ENCODE results near the gene ZDHHC19.

DNA sequence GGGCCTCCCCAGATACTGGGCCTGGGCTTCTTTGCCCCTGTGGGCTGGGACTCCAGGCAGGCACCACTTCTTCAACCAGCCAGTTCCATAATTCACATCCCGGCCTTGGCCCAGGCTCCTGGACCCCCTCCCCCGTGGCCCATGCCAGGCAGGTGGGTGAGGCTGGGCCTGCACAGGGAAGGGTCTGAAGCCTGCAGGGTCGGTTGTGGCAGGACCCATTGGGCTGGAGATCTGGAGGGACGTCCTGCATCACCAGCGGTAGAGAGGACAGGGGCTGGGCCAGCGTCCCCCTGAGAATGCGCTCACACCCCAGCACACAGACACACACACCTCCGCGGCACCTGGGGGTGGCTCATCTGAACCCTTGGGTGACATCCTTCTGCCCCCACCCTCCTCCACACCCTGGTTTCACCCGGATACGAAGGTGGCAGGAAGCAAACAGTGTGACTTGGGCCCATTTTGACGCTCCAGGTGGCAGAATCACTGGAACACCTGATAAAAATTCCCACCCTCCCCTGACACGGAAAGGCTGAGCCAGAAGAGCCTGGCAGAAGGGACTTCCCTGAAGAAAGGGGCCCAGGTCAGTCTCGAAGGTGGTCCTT lies 15.4 kb downstream of the ZDHHC19 start:
- TF ChIP-seq, protein P1, sequence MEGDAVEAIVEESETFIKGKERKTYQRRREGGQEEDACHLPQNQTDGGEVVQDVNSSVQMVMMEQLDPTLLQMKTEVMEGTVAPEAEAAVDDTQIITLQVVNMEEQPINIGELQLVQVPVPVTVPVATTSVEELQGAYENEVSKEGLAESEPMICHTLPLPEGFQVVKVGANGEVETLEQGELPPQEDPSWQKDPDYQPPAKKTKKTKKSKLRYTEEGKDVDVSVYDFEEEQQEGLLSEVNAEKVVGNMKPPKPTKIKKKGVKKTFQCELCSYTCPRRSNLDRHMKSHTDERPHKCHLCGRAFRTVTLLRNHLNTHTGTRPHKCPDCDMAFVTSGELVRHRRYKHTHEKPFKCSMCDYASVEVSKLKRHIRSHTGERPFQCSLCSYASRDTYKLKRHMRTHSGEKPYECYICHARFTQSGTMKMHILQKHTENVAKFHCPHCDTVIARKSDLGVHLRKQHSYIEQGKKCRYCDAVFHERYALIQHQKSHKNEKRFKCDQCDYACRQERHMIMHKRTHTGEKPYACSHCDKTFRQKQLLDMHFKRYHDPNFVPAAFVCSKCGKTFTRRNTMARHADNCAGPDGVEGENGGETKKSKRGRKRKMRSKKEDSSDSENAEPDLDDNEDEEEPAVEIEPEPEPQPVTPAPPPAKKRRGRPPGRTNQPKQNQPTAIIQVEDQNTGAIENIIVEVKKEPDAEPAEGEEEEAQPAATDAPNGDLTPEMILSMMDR (IDR thresholded peaks at IDR 0.05; ENCODE audit: poor library complexity, severe bottlenecking) = no peak
- no peak for TF ChIP-seq TAF1 (IDR thresholded peaks at IDR 0.05; ENCODE audit: low read depth)
- no peak for TF ChIP-seq POLR2AphosphoS5 (IDR thresholded peaks at IDR 0.05)
- no peak for TF ChIP-seq EZH2 (IDR thresholded peaks at IDR 0.05; ENCODE audit: borderline replicate concordance, insufficient read depth, low read length, poor library complexity, severe bottlenecking)
- TF ChIP-seq SMC3 (conservative IDR thresholded peaks at IDR 0.05; ENCODE audit: poor library complexity) = no peak
